CD1c-positive myeloid dendritic cell (primary cell): ENCODE data around the gene SLC9C1.

Experiments
- DNase-seq: peaks from one replicate; pipeline ENCODE4 v3.0.0-alpha.2; 2016; ENCODE audit errors: extremely low spot score

Gene SLC9C1

DNA sequence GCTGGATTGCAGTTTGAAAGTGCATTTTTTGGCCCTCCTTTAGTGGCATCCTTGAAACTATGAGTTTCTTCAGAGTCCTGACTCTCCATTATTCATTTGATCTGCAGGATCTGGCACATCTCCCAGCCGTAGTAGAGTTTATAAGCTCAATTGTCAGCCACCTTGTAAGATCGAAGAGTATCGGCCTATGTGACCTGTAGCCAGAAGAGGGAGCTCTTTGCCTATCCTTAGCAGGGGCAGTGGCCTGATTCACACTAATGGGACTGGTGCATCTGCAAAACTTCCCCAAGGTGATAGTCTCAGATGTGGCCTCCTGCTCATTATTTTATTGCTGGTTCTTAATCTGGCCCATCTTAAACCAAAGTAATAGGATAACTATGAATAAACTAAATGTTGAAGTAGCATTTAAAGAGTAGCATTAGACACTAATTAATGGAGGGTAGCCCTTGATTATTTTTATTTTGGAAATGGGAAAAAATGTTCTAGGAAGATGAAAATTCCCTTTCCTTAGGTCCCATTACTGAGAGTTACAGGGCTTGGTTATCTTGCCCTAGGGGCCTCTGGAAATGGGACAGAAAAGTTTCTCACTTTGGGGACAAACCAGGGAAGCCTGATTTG, 182.1 kb downstream of the SLC9C1 start:
- peak; percentile 77 for DNase-seq

DNA sequence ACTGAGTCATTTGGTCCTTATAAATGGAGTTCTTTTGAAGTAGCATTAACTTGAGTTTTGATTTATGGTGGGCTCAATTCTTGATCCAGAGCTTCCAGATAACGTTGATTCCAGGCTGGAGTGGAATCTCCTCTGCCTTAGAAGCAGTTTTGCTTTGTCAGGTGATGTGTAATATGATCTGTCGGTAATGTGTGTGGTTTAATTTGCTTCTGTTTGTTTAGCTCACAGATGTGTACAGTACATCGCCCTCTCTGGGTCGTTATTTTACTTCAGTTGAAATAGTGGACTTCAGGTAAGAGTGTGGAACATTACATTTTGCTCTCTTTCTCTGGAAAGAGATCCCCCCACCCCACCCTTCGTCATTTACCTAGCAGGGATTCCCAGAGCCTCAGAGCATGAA, 184.7 kb downstream of the SLC9C1 start:
- DNase-seq, result no peak

DNA sequence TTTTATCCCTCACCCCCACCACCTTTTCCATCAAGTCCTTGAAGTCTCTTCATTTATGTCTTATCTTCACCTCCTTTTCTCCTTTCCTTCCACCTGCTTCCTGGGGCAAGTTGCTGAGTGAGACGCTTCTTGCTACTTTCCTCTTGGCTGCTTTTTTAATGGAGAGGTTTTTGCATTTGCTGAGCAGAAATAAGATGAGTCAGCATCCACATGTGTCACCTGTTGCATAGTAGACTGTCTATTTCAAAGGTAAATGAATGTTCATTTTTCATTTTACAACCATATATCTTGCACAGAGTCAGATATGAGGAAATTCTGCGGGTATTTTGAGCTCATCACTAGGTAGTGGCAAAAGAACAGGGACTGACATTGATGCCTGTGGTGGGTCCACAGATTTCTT, 189.2 kb downstream of the SLC9C1 start:
- no peak for DNase-seq

DNA sequence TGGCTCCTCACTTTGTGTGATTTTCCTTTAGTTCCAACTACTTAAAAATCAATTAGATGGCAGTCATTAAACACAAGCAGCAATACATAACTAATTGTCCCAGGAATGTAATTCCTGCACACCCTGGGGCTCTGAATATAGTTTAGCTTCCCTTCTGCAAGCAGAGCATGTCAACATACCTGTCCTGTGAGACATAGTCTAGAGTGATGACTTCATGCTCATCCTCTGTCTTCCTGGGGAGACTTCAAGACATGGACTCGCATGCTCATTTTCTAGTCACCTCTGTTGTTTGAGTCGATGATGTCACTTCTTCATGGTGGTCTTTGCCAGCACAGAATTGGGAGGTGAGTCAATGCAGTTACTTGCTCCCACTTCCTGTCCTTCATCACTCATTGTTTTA, 192.1 kb downstream of the SLC9C1 start:
- DNase-seq, result no peak

DNA sequence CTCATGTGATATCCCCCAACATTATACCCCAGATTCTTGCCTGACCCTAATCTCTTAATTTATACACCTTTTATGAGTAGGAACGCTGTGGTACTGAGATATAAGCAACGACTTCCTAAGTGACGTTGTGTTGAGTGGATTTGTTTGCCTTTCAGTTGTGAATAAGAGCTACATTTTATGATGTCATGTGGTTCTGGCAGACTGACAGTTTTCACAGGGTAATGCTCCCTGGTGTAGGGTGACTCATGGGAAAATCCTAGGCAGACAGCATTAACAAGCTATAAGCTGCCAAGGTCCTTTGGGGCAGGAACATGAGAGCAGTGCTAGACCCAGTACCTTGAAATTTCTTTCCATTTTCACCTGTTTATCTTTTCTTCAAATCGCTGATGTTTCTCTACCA, 196.6 kb downstream of the SLC9C1 start:
- DNase-seq, result peak; percentile 22

DNA sequence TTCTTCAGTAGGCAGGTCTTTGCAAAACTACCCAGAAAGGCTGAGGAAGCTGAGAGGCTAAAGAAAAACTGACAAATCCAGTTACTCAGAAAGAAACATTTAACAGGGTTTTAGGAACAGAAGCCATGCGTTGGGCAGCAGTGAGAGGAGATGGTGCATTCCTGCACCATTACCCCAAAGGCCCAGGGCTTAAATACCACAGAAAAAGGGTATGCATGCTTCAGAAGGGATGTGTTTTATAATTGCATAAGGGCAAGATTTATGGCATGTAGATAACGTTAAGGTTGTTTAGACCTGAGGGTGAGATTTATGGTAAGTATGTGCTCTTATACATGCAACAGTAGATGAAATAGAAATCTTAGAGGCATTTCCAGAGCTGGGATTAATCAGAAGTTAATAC, 197.8 kb downstream of the SLC9C1 start:
- DNase-seq, result no peak

DNA sequence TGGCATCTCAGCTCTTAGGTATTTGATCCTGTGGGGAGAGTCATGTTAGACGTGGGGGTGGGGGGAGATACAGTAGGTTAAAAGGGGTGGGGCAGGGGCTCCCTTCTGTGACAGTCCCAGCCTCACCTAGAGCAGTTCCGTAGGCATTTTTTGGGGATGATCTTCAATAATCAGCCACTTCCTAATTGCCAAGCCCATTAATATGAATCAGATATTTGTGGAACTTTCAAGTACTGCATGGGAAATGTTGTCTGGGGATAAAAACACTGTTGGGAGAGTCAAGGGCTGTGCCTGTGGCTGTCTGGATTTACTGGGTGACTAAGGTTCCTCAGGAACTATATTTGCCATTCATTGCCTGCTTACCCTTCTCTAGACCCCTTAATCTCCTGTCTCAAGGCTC, 198.3 kb downstream of the SLC9C1 start:
- no peak for DNase-seq

DNA sequence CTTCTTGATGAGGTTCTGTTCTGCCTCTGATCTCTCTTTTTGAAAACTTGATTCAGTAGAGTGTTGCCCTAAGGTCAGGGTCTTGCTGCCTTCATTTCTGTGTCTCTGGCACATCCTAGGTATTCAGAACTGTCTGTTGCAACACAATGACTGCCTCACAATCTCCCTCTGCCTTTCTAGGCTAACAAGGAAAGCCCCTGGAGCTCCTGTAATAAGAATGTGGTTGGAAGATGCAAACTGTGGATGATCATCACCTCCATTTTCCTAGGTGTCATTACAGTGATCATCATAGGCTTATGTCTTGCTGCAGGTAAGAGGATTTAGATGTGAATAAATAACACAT, 200.9 kb downstream of the SLC9C1 start:
- no peak for DNase-seq

DNA sequence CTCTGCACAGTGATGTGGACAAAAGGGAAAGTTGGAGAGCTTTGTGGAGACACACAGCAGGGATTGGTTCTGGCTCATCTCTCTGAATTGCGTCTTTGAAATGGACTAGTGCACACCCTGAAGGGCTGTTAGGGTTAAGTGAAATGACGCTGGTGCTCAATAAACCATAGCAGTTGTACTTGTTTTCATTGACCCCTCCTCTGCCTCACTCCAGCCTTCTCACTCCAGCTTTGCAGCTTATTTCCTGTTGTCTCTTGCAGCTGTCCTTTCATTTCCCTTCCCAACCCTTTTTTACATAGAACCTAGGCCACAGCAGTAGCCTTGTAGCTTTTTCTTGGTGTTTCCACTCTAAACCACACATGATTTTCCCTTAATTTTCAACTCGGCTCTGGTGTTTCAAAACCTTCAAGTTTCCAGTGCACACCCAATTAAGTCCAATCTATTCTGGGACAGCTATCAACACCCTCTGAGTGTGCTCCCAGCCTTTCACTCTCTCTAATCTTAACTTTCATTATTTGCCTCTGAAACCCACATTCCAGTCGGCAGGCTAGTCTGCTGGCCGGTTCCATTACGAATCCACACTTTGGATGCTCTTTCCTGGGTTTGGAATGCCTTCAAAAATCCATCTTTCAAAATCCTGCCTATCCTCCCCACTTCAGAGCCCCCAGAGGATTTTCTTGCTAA, 201.4 kb downstream of the SLC9C1 start:
- no peak for DNase-seq

DNA sequence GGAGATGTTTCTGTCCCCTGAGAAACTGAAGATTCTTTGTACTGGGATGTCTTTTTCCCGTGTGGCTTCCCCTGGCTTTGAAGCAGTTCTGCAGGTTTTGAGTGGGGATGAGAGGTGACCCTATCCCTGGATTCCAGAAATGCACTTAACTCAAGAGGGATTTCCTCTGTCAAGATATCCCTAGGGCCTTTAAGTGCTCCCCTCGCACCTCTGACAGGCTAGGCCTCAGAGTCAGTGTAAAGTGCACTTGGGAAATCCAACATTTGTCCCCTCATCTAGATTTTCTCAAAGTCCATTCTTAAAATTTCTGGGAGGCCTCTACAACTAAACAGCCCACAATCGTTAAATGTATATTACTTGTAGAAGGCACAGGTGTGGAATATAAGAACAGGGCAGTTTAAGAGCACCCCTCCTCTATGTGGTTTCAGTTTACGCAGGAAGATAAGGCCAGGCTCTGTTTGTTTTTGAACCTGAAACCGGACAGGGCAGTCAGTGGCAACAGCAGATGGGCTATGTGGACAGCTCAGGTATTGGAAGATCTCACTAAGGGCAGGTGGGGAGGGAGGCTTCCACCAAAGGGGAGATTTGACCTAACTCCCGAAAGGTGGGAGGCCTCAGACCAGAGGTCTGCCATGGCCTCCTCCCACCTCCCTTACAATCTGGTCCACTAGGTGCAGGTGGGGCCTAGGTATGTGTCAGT, 203.0 kb downstream of the SLC9C1 start:
- DNase-seq, result no peak
